Measurements from ENCODE around the gene SMYD3.

DNA sequence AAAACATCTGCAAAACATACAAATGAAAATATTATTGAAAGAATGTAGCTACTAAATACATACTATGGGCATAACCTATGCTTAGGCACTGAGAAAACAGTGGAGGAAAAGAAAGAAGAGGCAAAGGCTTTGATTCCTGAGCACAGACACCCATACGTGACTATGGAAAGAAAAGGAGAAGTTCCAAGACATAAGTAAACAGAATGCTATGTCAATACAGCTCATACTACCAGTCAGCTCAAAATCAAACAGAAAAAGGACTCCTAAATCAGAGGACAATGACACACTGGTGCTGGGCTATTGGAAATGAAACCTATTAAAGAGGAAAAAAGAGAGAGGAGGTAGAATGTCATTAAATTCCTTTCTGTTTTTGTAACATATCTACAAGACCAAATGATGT, 225.4 kb downstream of the SMYD3 start:
- TF ChIP-seq, protein P1, sequence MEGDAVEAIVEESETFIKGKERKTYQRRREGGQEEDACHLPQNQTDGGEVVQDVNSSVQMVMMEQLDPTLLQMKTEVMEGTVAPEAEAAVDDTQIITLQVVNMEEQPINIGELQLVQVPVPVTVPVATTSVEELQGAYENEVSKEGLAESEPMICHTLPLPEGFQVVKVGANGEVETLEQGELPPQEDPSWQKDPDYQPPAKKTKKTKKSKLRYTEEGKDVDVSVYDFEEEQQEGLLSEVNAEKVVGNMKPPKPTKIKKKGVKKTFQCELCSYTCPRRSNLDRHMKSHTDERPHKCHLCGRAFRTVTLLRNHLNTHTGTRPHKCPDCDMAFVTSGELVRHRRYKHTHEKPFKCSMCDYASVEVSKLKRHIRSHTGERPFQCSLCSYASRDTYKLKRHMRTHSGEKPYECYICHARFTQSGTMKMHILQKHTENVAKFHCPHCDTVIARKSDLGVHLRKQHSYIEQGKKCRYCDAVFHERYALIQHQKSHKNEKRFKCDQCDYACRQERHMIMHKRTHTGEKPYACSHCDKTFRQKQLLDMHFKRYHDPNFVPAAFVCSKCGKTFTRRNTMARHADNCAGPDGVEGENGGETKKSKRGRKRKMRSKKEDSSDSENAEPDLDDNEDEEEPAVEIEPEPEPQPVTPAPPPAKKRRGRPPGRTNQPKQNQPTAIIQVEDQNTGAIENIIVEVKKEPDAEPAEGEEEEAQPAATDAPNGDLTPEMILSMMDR (conservative IDR thresholded peaks at IDR 0.05 in 1 of 2, IDR thresholded peaks at IDR 0.05 in 1 of 2; ENCODE audit: low read depth in 1 of 2, low read length in 2 of 2), result no peak
- no peak for TF ChIP-seq EZH2 (IDR thresholded peaks at IDR 0.05; ENCODE audit: low read length, missing control alignments)
